B cell (primary cell): ENCODE data around the gene VN1R5.

Source experiments
- EZH2 ChIP-seq: IDR thresholded peaks from 2 replicates; pipeline ENCODE4 v1.6.1; 2012; ENCODE audit warnings: borderline replicate concordance, low read depth, mild to moderate bottlenecking, moderate library complexity, low read length; ENCODE audit not compliant: insufficient read depth, poor library complexity, severe bottlenecking
- TF ChIP-seq, protein P1 (sequence below): fragments of 200-600 bp; IDR thresholded peaks from one replicate; pipeline ENCODE4 v1.8.0; 2022; ENCODE audit warnings: antibody characterized with exemption, mild to moderate bottlenecking

DNA sequence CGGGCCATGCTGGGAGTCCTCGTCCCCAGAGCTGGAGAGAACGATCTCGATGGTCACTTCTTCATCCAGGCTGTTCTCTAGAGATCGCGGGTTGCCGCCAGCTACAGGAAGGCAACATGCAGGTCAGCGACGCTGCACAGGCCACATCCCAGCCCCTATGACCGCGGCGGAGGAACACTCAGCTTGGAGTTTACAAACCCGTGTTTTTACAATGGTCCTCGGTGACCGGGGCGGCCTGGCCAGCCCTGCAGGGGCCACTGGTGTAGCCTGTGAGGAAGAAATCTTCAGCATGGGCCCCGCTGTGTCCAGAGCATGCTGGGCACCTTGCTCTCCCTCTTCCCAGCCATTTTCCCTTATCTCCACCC is 45.3 kb downstream of the VN1R5 start:
- TF ChIP-seq, protein P1, sequence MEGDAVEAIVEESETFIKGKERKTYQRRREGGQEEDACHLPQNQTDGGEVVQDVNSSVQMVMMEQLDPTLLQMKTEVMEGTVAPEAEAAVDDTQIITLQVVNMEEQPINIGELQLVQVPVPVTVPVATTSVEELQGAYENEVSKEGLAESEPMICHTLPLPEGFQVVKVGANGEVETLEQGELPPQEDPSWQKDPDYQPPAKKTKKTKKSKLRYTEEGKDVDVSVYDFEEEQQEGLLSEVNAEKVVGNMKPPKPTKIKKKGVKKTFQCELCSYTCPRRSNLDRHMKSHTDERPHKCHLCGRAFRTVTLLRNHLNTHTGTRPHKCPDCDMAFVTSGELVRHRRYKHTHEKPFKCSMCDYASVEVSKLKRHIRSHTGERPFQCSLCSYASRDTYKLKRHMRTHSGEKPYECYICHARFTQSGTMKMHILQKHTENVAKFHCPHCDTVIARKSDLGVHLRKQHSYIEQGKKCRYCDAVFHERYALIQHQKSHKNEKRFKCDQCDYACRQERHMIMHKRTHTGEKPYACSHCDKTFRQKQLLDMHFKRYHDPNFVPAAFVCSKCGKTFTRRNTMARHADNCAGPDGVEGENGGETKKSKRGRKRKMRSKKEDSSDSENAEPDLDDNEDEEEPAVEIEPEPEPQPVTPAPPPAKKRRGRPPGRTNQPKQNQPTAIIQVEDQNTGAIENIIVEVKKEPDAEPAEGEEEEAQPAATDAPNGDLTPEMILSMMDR = no peak
- TF ChIP-seq EZH2 = no peak
